GM10248 (cell line): ENCODE measurements around the gene RTN4RL2.

Experiments
- CTCF ChIA-PET: fragments of 300-600 bp; sonication (Branson Sonifier 250); formaldehyde crosslinking; extraction: SDS; loops from one replicate; lab custom pipeline; 2021; ENCODE audit warnings: antibody characterized with exemption; lab: Yijun Ruan, JAX
- POLR2A ChIA-PET: fragments of 350-650 bp; sonication (Branson Sonifier 250); formaldehyde crosslinking; extraction: SDS; loops from one replicate; lab custom pipeline; 2020; ENCODE audit warnings: antibody characterized with exemption; lab: Yijun Ruan, JAX
- DNase-seq: peaks from one replicate; pipeline ENCODE4 v3.0.0; 2012; ENCODE audit errors: extremely low spot score
- CTCF ChIP-seq: IDR thresholded peaks from 2 replicates; pipeline ENCODE4 v1.5.1; 2012; ENCODE audit warnings: mild to moderate bottlenecking, low read depth; ENCODE audit errors: extremely low read depth, missing control alignments, control extremely low read depth

RTN4RL2 gene

GRCh38 chr11:57504511-57504910 lies 44.2 kb downstream of the RTN4RL2 start:
- no peak for TF ChIP-seq CTCF
- CTCF ChIA-PET, result interaction anchor here (1.0 to 9.9 kb wide), 5 partner anchors 12 to 66 kb away, joined by 3 to 152 read pairs (median 5); no protein-coding TSS in a partner anchor
- POLR2A ChIA-PET, result no interaction called here
- no peak for DNase-seq

- ChIA-PET POLR2A (no interaction called here), CTCF (interaction anchor here (1.2 to 9.9 kb wide), 5 partner anchors 8 to 23 kb away, joined by 3 to 152 read pairs (median 5); partner anchors contain the start of gene SLC43A1)
- no peak for DNase-seq
- no peak for TF ChIP-seq CTCF
Measured at GRCh38 chr11:57506522-57506921, 46.2 kb downstream of the RTN4RL2 start.

- POLR2A ChIA-PET, result no interaction called here
- CTCF ChIA-PET, result interaction anchor here (0.9 to 9.9 kb wide), 4 partner anchors 10 to 135 kb away, joined by 3 to 152 read pairs (median 4); no protein-coding TSS in a partner anchor
- no peak for TF ChIP-seq CTCF
- DNase-seq, result no peak
Measured at GRCh38 chr11:57508341-57509170, 48.2 kb downstream of the RTN4RL2 start.

- ChIA-PET CTCF (interaction anchor here (1.0 to 2.3 kb wide), 5 partner anchors 16 to 54 kb away, joined by 3 to 18 read pairs (median 5); no protein-coding TSS in a partner anchor), POLR2A (no interaction called here)
- no peak for TF ChIP-seq CTCF
- no peak for DNase-seq
Measured at GRCh38 chr11:57511741-57512430, 51.6 kb downstream of the RTN4RL2 start.

- ChIA-PET POLR2A (no interaction called here), CTCF (interaction anchor here (0.9 to 9.0 kb wide), 10 partner anchors 9 to 167 kb away, joined by 3 to 121 read pairs (median 4); partner anchors contain the start of genes RTN4RL2, TIMM10 and UBE2L6)
- TF ChIP-seq CTCF, result no peak
- DNase-seq, result no peak
Measured at GRCh38 chr11:57512646-57513451, 52.5 kb downstream of the RTN4RL2 start.
